Measurements from ENCODE around the gene DLG5.

Gene DLG5

DNA sequence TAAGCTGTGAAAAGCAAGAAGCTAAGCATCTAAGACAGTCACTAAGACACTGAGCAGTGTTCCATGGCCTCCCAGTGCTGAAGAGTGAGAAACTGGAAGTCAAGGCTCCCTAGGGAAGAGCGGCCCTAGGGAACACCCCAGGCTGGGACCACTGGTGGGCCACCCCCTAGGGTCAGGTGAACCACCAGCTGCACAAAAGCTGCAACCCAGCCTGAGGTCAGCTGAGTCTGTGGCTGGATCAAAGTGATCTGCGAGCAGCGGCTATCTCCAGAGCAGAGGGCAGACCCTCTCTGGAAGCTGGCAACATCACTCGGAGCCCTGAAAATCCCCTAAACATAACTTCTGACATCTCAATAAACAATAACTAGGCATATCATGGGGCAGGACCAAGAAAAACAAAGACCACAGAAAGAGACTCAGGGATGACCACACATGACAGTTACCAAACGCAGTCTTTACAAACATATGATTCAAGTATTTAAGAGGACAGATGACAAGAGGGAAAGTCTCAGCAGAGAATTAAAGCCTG is 125.8 kb downstream of the DLG5 start:
- H3K9me3 ChIP-seq (ENCODE audit: control insufficient read depth in 2 of 2, low read length in 2 of 2), result no peaks in the 10 kb centered on the region
- H3K27me3 ChIP-seq (ENCODE audit: control insufficient read depth in 2 of 2, insufficient read depth in 2 of 2, low read length in 2 of 2), result no peaks in the 10 kb centered on the region
- H3K27ac ChIP-seq (ENCODE audit: low read depth in 2 of 2, low read length in 2 of 2), result no peak overlapping the region
- H3K4me3 ChIP-seq (ENCODE audit: low read length in 2 of 2), result no peak overlapping the region
- H3K9ac ChIP-seq (ENCODE audit: low read depth in 1 of 2, low read length in 2 of 2), result no peak overlapping the region
- H3K4me1 ChIP-seq (ENCODE audit: control insufficient read depth in 2 of 2, insufficient read depth in 2 of 2, low read length in 2 of 2), result no peaks in the 10 kb centered on the region
- peaks cover 49 to 58% of the 10 kb centered on the region in 2 donors for H3K36me3 ChIP-seq (ENCODE audit: control insufficient read depth in 2 of 2, insufficient read depth in 2 of 2, low read length in 2 of 2)

DNA sequence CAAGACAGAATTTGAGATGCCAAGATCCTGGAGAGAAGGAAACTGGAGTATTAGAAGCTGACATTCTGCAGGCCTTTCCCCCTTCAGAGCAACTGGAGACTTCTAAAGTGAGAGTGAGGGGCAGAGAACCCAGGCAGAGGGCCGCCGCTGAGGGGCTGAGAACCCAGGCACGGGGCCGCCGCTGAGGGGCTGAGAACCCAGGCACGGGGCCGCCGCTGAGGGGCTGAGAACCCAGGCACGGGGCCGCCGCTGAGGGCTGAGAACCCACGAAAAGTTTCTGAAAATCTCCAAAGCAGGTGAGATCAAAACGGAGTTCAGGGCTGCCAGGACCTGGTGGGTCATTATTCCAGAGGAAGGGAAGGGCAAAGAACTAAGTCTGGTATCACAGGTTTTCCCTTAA is 126.2 kb downstream of the DLG5 start:
- no peak overlapping the region for H3K4me3 ChIP-seq (ENCODE audit: low read length in 2 of 2)
- H3K9ac ChIP-seq (ENCODE audit: low read depth in 1 of 2, low read length in 2 of 2), result no peak overlapping the region
- H3K27ac ChIP-seq (ENCODE audit: low read depth in 2 of 2, low read length in 2 of 2), result no peak overlapping the region
- no peaks in the 10 kb centered on the region for H3K9me3 ChIP-seq (ENCODE audit: control insufficient read depth in 2 of 2, low read length in 2 of 2)
- H3K27me3 ChIP-seq (ENCODE audit: control insufficient read depth in 2 of 2, insufficient read depth in 2 of 2, low read length in 2 of 2), result no peaks in the 10 kb centered on the region
- peaks cover 50 to 58% of the 10 kb centered on the region in 2 donors for H3K36me3 ChIP-seq (ENCODE audit: control insufficient read depth in 2 of 2, insufficient read depth in 2 of 2, low read length in 2 of 2)
- H3K4me1 ChIP-seq (ENCODE audit: control insufficient read depth in 2 of 2, insufficient read depth in 2 of 2, low read length in 2 of 2), result no peaks in the 10 kb centered on the region

DNA sequence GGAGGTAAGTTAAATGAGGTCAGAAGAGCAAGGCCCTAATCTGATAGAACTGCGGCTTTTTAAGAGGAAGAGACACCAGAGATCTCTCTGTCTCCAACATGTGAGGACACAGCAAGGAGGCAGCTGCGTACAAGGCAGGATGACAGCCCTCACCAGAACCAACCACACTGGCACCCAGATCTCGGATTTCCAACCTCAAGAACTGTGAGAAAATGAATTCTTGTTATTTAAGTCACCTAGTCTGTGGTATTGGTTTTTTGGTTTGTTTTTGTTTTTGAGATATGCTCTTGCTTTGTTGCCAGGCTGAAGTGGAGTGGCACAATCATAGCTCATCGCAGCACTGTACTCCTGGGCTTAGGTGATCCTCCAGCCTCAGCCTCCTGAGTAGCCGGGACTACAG is 127.2 kb downstream of the DLG5 start:
- Histone ChIP-seq H3K4me1 (ENCODE audit: control insufficient read depth in 2 of 2, insufficient read depth in 2 of 2, low read length in 2 of 2) (no peaks in the 10 kb centered on the region), H3K4me3 (ENCODE audit: low read length in 2 of 2) (no peak overlapping the region), H3K27ac (ENCODE audit: low read depth in 2 of 2, low read length in 2 of 2) (no peak overlapping the region), H3K9me3 (ENCODE audit: control insufficient read depth in 2 of 2, low read length in 2 of 2) (no peaks in the 10 kb centered on the region), H3K9ac (ENCODE audit: low read depth in 1 of 2, low read length in 2 of 2) (no peak overlapping the region), H3K36me3 (ENCODE audit: control insufficient read depth in 2 of 2, insufficient read depth in 2 of 2, low read length in 2 of 2) (peaks cover 44 to 55% of the 10 kb centered on the region in 2 donors), H3K27me3 (ENCODE audit: control insufficient read depth in 2 of 2, insufficient read depth in 2 of 2, low read length in 2 of 2) (no peaks in the 10 kb centered on the region)

DNA sequence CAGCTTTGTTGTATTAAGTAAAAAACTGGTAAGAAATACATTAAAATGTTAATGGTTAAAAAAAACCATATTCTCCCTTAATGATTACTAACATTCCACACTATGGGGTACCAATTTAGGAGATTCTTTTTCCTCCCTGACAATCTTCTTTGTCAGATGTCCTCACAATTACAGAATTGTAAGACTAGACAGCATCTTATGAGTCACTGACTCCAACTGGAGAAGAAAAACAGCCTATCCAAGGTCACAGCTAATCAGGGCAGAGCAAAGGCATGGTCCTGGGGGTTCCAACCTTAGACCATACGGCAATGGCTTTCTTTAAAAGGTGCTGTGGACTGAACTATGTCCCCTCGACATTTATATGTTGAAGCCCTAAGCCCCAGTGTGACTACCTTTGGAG is 127.6 kb downstream of the DLG5 start:
- H3K4me1 ChIP-seq (ENCODE audit: control insufficient read depth in 2 of 2, insufficient read depth in 2 of 2, low read length in 2 of 2), result no peaks in the 10 kb centered on the region

GRCh38 chr10:77796311-77796915 is 130.1 kb downstream of the DLG5 start:
- Histone ChIP-seq H3K36me3 (ENCODE audit: control insufficient read depth in 2 of 2, insufficient read depth in 2 of 2, low read length in 2 of 2) (peaks cover 59 to 70% of the 10 kb centered on the region in 2 donors), H3K4me1 (ENCODE audit: control insufficient read depth in 2 of 2, insufficient read depth in 2 of 2, low read length in 2 of 2) (no peaks in the 10 kb centered on the region), H3K27ac (ENCODE audit: low read depth in 2 of 2, low read length in 2 of 2) (no peak overlapping the region), H3K4me3 (ENCODE audit: low read length in 2 of 2) (no peak overlapping the region), H3K9me3 (ENCODE audit: control insufficient read depth in 2 of 2, low read length in 2 of 2) (no peaks in the 10 kb centered on the region), H3K9ac (ENCODE audit: low read depth in 1 of 2, low read length in 2 of 2) (no peak overlapping the region), H3K27me3 (ENCODE audit: control insufficient read depth in 2 of 2, insufficient read depth in 2 of 2, low read length in 2 of 2) (no peaks in the 10 kb centered on the region)

More for the DNA sequence above, 127.6 kb downstream of the DLG5 start:
- H3K27ac ChIP-seq (ENCODE audit: low read depth in 2 of 2, low read length in 2 of 2), result no peak overlapping the region
- H3K9me3 ChIP-seq (ENCODE audit: control insufficient read depth in 2 of 2, low read length in 2 of 2), result no peaks in the 10 kb centered on the region
- H3K27me3 ChIP-seq (ENCODE audit: control insufficient read depth in 2 of 2, insufficient read depth in 2 of 2, low read length in 2 of 2), result no peaks in the 10 kb centered on the region
- no peak overlapping the region for H3K4me3 ChIP-seq (ENCODE audit: low read length in 2 of 2)
- H3K9ac ChIP-seq (ENCODE audit: low read depth in 1 of 2, low read length in 2 of 2), result no peak overlapping the region
- H3K36me3 ChIP-seq (ENCODE audit: control insufficient read depth in 2 of 2, insufficient read depth in 2 of 2, low read length in 2 of 2), result peaks cover 45 to 57% of the 10 kb centered on the region in 2 donors

DNA sequence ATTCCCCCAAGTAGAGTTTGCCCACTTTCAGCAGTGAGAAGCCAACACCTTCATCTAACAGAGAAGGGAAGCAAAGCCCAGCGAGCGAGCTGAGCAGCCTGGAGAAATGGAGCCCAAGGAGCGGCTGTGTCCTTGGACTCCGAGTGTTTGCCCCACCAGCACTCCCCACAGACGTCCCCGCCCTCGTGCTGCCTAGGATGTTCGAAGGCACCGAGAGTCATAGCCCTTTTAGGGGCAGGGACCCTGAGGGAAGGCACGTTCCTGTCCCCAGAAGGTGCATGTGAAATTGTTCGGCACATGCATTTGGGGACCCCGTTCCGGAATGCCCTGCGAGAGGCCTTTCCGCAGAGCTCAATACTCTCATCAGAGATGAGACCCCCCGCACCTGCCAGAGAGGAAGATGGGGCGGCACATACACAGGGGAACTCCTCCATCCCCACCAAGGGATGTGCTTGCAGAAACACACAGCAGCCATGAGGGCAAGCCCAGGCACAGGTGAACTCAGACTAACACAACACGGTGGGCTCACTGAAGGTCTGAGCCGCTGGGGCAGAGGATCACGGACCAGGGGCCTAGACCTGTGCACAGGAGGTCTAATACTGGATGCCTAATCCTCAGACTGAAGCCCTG is 131.0 kb downstream of the DLG5 start:
- H3K9ac ChIP-seq (ENCODE audit: low read depth in 1 of 2, low read length in 2 of 2), result no peak overlapping the region
- no peaks in the 10 kb centered on the region for H3K4me1 ChIP-seq (ENCODE audit: control insufficient read depth in 2 of 2, insufficient read depth in 2 of 2, low read length in 2 of 2)
- no peaks in the 10 kb centered on the region for H3K9me3 ChIP-seq (ENCODE audit: control insufficient read depth in 2 of 2, low read length in 2 of 2)
- no peak overlapping the region for H3K27ac ChIP-seq (ENCODE audit: low read depth in 2 of 2, low read length in 2 of 2)
- no peak overlapping the region for H3K4me3 ChIP-seq (ENCODE audit: low read length in 2 of 2)
- H3K27me3 ChIP-seq (ENCODE audit: control insufficient read depth in 2 of 2, insufficient read depth in 2 of 2, low read length in 2 of 2), result no peaks in the 10 kb centered on the region
- H3K36me3 ChIP-seq (ENCODE audit: control insufficient read depth in 2 of 2, insufficient read depth in 2 of 2, low read length in 2 of 2), result peaks cover 56 to 67% of the 10 kb centered on the region in 2 donors

GRCh38 chr10:77794256-77795142 is 132.1 kb downstream of the DLG5 start:
- no peaks in the 10 kb centered on the region for H3K4me1 ChIP-seq (ENCODE audit: control insufficient read depth in 2 of 2, insufficient read depth in 2 of 2, low read length in 2 of 2)
- no peaks in the 10 kb centered on the region for H3K9me3 ChIP-seq (ENCODE audit: control insufficient read depth in 2 of 2, low read length in 2 of 2)
- H3K9ac ChIP-seq (ENCODE audit: low read depth in 1 of 2, low read length in 2 of 2), result no peak overlapping the region
- no peak overlapping the region for H3K27ac ChIP-seq (ENCODE audit: low read depth in 2 of 2, low read length in 2 of 2)
- H3K27me3 ChIP-seq (ENCODE audit: control insufficient read depth in 2 of 2, insufficient read depth in 2 of 2, low read length in 2 of 2), result no peaks in the 10 kb centered on the region
- H3K4me3 ChIP-seq (ENCODE audit: low read length in 2 of 2), result no peak overlapping the region
- H3K36me3 ChIP-seq (ENCODE audit: control insufficient read depth in 2 of 2, insufficient read depth in 2 of 2, low read length in 2 of 2), result peaks cover 54 to 68% of the 10 kb centered on the region in 2 donors

DNA sequence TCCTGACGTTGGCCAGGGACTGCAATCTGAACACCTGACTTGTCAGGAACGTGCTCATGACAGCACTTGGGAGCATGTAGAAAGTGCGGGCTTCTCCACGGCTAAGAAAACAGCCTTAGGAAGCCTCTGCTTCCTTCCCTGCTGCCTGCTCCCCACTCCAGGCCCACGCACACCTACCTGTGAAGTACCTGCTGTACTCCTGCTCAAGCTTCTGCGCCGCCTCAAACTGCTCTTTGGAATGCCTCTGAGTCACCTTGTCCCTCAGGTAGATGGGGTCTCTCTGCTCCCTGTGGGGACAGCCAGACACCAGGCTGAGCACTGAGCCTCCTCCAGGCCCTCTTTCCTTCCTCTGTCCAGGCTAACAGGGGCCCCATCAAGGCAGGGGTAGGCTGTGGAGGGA is 132.7 kb downstream of the DLG5 start:
- Histone ChIP-seq H3K27ac (ENCODE audit: low read depth in 2 of 2, low read length in 2 of 2) (no peak overlapping the region), H3K9me3 (ENCODE audit: control insufficient read depth in 2 of 2, low read length in 2 of 2) (no peaks in the 10 kb centered on the region), H3K36me3 (ENCODE audit: control insufficient read depth in 2 of 2, insufficient read depth in 2 of 2, low read length in 2 of 2) (peaks cover 48 to 62% of the 10 kb centered on the region in 2 donors)

GRCh38 chr10:77792155-77792554 is 134.4 kb downstream of the DLG5 start:
- no peaks in the 10 kb centered on the region for H3K4me1 ChIP-seq (ENCODE audit: control insufficient read depth in 2 of 2, insufficient read depth in 2 of 2, low read length in 2 of 2)
- H3K27ac ChIP-seq (ENCODE audit: low read depth in 2 of 2, low read length in 2 of 2), result no peak overlapping the region
- no peaks in the 10 kb centered on the region for H3K9me3 ChIP-seq (ENCODE audit: control insufficient read depth in 2 of 2, low read length in 2 of 2)
- H3K27me3 ChIP-seq (ENCODE audit: control insufficient read depth in 2 of 2, insufficient read depth in 2 of 2, low read length in 2 of 2), result no peaks in the 10 kb centered on the region
- no peak overlapping the region for H3K9ac ChIP-seq (ENCODE audit: low read depth in 1 of 2, low read length in 2 of 2)
- H3K4me3 ChIP-seq (ENCODE audit: low read length in 2 of 2), result no peak overlapping the region
- peaks cover 44 to 51% of the 10 kb centered on the region in 2 donors for H3K36me3 ChIP-seq (ENCODE audit: control insufficient read depth in 2 of 2, insufficient read depth in 2 of 2, low read length in 2 of 2)

More for the DNA sequence above, 132.7 kb downstream of the DLG5 start:
- Histone ChIP-seq H3K4me3 (ENCODE audit: low read length in 2 of 2) (no peak overlapping the region), H3K4me1 (ENCODE audit: control insufficient read depth in 2 of 2, insufficient read depth in 2 of 2, low read length in 2 of 2) (no peaks in the 10 kb centered on the region), H3K9ac (ENCODE audit: low read depth in 1 of 2, low read length in 2 of 2) (no peak overlapping the region), H3K27me3 (ENCODE audit: control insufficient read depth in 2 of 2, insufficient read depth in 2 of 2, low read length in 2 of 2) (no peaks in the 10 kb centered on the region)

GRCh38 chr10:77791506-77791905 is 135.0 kb downstream of the DLG5 start:
- Histone ChIP-seq H3K9me3 (ENCODE audit: control insufficient read depth in 2 of 2, low read length in 2 of 2) (no peaks in the 10 kb centered on the region), H3K27me3 (ENCODE audit: control insufficient read depth in 2 of 2, insufficient read depth in 2 of 2, low read length in 2 of 2) (no peaks in the 10 kb centered on the region), H3K4me1 (ENCODE audit: control insufficient read depth in 2 of 2, insufficient read depth in 2 of 2, low read length in 2 of 2) (no peaks in the 10 kb centered on the region), H3K36me3 (ENCODE audit: control insufficient read depth in 2 of 2, insufficient read depth in 2 of 2, low read length in 2 of 2) (peaks cover 43 to 44% of the 10 kb centered on the region in 2 donors), H3K4me3 (ENCODE audit: low read length in 2 of 2) (no peak overlapping the region), H3K9ac (ENCODE audit: low read depth in 1 of 2, low read length in 2 of 2) (no peak overlapping the region), H3K27ac (ENCODE audit: low read depth in 2 of 2, low read length in 2 of 2) (no peak overlapping the region)

All from mucosa of rectum (tissue), 2 donors.